NCI-H446 treated with DMSO at 0.1 percent for 48 hours (cell line): ENCODE measurements around the gene CNDP1.
A peak's percentile ranks its signal among the peaks of the same experiment; 100 is the strongest.
"Not testable (repeated sequence)": the region's sequence is repeated elsewhere in the genome, so short reads cannot be mapped to it uniquely, and the experiment has no call there.

Source experiments
- DNase-seq: peaks from one replicate; lab custom pipeline; 2025; lab: John Stamatoyannopoulos, UW

CNDP1 gene

DNA sequence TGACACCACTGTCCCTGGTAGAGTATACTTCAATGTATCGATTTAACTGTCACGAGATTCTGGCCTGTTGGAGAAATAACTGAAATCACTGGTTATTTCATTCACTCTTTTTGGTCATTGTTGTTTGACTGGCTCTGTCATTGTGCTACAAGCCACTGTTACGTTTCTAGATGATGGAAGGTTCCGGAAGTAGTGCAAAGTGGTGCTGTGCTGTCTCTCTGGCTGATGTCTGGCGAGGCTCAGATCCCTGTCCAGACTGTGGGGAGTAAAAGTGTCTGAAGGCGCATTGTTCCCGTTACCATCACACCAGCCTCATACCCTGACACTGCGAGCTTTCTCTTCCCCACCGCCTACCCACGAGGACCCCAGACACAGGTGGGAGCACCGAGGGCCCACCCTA lies 11.7 kb downstream of the CNDP1 start:
- DNase-seq: no peak

DNA sequence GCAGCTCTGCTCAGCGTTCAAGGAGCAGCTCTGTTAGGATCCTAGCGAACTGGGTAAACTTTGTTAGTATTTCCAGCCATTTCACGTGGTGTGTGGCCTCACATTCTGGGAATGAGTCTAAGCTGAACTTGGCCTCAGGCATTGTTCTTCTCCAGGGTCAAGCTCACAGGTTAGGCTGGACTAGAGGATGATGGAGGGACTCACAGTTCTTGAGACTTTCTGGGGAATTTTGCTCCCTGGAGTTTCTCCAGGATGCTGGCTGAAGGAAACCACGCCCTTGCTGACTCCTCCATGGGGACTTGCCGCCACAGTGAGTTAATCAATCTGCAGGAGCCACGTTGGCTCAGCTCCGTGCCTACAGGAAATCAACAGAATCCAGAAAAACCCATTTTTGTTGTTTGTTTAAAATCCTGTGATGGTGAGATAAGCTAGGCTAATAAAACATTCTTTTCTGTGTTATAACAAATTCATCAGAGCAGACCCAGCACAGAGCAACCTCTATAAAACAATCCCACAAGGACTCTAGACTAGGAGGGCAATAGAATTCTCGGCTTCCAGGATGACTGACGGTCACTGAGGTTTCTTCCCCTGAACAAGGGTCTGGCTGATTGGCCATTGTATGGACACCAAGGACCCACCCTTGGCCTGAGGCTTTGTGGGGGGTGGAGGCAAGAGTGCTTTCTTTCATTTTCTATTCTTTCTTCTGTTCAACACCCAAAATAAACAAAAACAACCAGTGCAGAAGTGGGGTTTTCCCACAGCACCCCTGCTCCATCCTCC lies 12.6 kb downstream of the CNDP1 start:
- DNase-seq: no peak

DNA sequence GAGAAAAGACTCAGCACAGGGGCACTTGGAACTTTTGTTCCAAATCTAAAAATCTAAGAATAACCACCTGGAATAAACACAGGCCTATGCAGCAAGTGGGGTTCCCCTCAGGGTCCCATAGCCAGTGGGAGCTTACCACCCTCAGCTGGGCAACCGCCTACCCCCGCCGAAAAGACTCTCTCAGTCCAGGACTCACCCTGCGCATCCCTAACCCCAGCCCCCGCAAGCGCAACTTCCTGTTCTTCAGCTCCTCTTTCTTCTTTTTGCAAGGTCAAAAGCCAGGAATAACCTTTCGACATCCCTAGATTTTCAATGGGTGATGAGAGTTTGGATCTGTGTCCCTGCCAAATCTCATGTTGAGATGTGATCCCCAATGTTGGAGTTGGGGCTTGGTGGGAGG lies 13.6 kb downstream of the CNDP1 start:
- no peak for DNase-seq

DNA sequence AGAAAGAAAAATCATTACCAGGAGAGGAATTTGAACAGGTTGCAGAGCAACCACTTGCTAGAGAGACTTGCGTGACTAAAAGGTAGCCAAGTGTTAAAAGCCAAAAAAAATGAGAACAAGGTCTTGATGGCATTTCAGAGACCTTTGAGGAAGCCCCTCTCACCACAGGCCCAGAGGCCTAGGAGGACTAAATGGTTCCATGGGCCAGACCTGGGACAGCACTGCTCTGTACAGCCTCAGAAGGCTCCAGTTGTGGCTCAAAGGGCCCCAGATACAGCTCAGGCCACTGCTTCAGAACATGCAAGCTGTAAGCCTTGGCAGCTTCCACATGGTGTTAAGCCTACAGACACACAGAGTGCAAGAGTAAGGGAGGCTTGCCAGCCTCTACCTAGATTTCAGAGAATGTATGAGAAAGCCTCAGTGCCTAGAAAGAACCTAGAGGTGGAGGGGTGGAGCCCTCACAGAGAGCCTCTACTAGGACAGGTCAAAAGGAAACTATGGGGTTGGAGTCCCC lies 15.3 kb downstream of the CNDP1 start:
- DNase-seq: no peak

DNA sequence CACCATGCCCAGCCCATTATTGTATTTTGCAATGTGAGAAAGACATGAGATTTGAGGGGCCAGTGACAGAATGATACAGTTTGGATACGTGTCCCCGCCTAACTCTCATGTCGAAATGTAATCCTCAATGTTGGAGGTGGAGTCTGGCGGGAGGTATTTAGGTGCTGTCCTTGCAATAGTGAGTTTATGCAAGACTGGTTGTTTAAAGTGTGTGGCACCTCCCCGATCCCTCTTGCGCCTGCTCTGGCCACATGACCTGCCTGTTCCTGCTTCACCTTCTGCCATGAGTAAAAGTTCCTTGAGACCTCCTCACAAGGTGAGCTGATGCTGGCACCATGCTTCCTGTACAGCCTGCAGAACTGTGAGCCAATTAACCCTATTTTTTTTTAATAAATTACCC lies 16.6 kb downstream of the CNDP1 start:
- no peak for DNase-seq

DNA sequence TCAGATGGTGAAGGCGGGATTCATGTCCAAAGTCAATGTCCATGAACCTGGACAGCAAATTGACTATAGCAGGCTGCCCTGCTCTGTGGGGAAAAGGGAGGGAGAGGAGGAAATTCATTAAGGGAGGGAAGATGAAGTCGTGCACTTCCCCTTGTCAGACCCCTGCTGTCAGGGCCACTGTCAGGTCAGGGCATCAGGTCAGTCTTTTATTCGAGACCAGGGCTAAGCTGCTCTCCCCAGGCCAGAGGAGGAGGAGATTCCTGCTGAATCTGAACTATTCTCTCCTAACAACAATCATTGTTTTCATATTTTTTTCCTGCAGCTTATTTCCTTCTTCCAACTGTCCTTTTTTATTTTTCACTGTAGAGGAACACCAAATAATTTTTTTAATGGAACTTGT lies 17.2 kb downstream of the CNDP1 start:
- no peak for DNase-seq

DNA sequence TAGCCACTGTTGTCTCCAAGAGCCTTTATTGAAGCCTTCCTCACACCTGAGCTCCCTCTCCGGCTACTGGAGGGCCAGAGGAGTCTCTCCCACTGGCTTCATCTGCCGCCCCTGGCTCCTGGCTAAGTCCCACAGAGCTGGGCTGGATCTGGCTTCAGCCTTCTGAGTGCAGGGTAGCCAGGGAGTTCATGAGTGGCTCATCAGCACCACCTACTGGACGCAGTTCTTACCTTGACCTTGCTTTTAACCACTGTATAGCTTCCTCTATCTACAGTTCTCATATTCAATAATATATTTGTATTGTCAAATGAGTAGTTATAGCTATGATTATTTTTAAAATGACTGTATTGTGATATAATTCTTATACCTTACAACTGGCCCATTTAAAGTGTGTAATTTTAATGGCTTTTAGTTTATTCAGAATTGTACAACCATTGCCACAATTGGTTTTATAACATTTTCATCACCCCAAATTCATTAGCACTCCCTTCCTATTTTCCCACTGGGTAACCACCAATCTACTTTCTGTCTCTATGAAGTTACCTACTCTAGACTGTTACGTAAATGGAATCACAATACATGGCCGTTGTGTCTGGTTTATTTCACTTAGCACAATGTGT lies 17.7 kb downstream of the CNDP1 start:
- DNase-seq: peak; percentile 51

DNA sequence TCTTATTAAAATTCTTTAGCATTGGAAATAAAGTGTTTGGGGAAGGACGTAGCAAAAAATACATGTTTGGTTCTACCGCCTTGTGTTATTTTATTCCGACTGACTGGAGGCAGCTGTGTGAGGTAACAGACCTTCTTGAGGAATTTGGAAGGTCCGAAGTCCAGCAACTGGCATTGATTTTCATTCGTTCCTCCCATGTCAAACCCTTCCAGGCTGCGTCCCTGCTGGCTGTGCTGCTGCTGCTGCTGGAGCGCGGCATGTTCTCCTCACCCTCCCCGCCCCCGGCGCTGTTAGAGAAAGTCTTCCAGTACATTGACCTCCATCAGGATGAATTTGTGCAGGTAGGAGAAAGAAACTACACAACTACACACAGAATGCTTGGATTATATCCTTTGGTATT lies 21.8 kb downstream of the CNDP1 start:
- no peak for DNase-seq

DNA sequence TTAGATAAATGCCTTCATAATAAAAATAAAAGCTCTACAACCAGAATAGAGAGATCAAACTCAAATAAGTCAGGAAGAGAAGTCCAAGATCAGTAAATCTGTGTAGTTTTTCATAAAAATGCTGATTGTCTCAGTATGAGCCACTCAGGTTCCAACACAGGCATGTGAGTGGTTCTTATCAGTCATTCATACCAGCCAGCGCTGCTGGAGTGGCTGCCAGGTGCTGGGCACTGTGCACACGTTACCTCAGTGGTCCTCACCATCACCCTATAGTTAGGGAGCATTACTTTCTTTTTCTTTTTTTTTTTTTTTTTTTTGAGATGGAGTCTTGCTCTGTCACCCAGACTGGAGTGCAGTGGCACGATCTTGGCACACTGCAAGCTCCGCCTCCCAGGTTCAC lies 23.8 kb downstream of the CNDP1 start:
- no peak for DNase-seq

DNA sequence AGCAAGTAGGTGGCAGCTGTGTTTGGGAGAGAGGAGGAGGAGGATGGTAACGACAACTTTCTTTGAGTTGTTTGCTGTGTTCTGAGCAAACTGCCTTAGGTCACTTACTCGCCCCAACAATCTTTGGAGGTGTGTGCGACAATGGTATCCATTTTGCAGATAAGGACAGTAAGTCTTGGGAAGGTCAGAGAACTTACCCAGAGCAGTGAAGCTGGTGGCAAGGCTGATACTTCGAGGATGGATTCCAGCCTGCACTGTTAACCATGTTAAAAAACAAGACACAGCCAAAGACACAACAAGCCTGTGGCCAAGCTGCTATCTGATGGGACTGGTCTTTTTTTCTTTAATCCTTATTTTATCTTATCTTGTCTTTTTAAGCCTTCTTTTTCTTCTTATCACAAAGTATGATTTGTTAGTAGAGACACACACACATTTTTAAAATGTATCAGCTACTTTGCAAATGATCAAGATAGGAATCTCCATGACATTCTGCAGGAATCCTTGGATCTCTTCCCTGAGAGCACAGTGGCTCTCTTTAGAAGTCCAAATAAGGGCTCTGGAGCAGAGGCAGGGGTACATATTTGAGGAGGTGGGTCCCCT lies 27.9 kb downstream of the CNDP1 start:
- DNase-seq: no peak

DNA sequence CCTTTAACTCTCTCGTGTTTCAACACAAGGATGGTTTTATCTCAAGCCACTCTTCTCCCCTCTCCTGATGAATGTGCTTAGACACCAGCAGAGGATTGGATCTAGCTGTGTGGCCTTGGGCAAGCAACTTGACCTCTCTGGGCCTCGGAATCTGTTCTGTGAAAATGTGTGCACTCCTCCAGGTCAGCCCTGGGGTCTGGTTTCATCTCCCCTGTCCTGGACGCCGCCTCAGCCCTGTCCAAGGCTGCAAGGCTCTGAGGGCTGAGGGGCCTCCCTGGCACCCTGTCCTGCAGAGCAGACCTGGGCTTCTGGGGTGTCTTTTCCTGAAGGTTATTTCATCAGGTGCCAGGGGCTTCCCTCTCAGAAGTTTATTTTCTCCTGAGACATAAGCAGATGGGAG lies 28.5 kb downstream of the CNDP1 start:
- DNase-seq: no peak

DNA sequence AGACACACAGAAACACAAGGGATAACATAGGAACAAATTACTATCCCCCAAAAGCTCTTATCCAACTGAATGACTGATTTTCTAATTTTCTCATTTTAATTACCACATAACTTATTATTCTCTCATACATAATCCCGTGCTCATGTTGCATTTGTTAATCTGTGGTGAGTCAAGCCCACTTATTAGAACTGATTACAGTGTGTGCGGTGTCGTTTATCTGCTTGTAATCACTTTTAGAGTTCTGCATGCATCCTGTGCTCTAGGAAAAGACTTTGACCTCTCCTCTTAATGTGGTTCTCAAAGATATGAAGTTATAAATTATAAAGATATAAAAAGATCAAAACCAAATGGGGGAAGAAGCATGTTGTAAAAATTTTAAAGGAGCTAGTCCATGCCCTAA lies 29.7 kb downstream of the CNDP1 start:
- DNase-seq: no peak

DNA sequence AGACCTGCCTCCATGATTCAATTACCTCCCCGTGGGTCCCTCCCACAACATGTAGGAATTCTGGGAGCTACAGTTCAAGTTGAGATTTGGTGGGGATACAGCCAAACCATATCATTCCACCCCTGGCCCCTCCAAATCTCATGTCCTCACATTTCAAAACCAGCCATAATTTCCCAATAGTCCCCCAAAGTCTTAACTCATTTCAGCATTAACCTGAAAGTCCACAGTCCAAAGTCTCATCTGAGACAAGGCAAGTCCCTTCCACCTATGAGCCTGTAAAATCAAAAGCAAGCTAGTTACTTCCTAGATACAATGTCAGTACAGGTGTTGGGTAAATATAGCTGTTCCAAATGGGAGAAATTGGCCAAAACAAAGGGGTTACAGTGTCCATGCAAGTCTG lies 30.9 kb downstream of the CNDP1 start:
- DNase-seq: not testable (repeated sequence)

DNA sequence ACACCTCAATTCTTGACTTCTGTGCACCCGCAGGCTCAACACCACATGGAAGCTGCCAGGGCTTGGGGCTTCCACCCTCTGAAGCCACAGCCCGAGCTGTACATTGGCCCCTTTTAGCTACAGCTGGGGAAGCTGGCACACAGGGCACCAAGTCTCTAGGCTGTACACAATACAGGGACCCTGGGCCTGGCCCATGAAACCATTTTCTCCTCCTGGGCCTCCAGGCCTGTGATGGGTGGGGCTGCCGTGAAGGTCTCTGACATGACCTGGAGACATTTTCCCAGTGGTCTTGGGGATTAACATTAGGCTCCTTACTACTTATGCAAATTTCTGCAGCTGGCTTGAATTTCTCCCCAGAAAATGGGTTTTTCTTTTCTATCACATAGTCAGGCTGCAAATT lies 31.7 kb downstream of the CNDP1 start:
- not testable (repeated sequence) for DNase-seq

DNA sequence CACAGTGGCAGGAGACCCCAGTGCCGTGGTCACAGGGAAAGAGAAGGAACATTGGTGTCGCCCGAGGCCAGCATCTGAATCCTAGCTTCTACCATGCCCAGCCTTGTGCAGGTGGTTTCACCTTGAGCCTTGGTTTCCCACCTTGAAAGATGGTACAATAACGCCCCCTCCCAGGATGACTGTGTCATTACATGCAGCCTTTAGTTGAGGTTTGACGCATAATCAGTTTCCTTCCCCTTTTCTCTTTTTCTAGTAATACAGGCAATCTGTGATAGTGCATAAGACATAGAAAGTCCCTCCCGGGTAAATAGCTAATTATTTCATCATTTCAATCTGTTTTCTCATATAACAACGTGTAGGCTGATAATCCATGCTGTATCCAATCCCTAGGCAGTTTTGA lies 33.5 kb downstream of the CNDP1 start:
- DNase-seq: no peak

DNA sequence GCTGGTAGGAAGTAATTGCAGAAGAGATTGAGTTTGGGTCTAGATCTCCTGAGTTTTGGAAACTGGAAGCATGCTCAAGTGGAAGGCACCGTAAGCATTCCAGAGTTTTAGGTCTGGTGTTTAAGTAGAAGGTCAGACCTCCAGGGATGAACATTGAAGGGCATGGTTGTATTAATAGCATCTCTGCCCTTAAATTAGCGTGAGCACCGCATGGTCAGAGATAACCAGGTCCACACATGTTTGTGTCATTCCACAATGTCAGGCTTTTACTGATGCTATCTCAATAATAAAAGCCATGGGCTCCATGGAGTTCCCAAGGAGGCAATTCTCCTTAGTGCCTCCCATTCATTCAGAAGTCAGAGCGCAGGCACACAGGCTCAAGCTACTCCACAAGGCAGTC lies 35.1 kb downstream of the CNDP1 start:
- no peak for DNase-seq

DNA sequence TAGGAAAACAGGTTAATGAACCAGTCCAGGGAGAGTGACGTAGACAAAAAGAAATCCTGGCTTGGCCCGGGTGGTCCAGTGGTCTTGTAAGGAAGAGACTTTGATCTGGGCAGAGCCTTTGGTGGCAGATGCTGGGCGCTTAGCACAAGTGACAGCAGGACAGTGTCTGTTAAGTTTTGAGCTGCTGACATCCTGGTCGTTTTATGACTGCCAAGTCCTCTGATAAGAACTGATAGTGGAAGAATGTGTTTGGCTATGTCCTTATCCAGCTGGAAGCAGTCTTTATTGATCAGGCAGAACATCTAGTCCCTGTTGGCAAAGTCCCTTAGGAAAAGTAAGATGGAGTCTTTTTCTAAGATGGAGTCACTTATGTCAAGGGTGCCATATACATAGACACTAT lies 36.0 kb downstream of the CNDP1 start:
- no peak for DNase-seq

DNA sequence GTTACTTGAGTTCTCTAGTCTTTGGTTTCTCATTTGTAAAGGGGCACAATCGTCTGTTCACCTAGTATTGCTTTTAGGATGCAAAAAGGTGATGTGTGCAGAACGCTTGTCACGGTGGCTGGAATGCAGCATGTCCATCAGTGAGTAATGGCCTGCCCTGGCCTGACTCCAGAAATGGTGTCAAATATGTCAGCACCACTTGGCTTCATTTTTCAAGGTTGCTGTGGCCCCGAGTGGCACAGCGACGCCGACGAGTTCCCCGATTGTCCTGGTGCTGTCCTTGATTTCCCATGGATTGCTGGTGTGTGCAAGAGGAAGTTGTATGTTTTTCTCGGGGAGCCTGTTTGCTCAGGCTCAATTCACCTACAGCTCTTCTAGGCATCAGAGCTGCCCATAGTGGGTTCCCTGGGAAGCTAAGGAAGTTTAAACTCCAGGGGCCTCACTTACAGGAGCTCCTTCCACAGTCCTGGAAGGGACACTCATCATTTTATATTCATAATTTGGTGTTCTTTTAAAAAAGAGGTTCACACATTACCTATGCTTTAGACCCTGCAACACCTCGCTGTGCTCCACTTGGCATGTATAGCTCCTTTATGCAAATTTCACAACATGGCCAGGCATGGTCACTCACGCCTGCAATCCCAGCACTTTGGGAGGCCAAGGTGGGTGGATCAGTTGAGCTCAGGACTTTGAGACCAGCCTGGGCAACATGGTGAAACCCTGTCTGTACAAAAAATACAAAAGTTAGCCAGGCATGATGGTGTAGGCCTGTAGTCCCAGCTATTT lies 37.8 kb downstream of the CNDP1 start:
- DNase-seq: no peak

DNA sequence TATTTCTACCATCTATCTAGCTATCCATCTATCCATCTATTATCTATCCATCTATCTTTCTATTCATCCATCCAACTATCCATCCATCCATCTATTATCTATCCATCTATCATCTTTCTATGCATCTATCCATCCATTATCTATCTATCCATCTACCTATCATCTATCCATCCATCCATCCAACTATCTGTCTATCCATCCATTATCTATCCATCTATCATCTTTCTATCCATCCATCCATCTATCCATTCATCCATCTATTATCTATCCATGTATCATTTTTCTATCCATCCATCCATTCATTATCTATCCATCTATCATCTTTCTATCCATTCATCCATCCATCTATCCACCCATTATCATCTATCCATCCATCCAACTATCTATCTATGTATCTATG lies 38.8 kb downstream of the CNDP1 start:
- DNase-seq: no peak

DNA sequence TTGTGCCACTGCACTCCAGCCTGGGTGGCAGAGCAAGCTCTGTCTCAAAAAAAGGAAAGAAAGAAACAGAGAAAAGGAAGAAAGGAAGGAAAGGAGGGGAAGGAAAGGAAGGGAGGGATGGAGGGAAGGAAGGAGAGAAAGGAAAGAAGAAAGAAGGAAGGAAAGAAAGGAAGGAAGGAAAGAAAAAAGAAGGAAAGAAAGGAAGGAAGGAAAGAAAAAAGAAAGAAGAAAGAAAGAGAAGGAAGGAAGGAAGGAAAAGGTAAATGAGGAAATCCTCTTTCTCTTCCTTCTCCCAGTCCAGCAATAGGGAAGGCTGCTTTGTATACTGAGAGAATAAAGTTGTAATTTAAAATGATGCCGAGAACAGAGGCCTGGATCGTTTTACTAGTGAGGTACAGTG lies 40.6 kb downstream of the CNDP1 start:
- DNase-seq: no peak

DNA sequence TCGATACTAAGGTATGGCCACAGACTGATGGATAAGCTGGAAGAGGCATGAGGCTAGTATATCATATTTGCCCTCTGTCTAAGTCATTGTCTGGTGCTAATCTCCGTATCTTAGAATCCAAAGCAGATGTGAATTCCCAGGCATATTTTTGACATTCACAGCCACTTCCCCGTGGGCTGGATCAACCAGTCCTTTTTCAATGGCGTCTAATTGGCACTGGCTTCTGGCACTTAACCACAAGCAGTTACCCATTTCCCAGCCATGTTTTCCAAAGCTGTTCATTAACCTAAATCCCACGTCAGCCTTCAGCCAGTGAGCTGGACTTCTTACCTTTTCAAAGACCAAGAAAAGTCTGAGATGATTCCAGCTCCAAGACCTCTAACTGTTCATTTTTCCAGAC lies 42.7 kb downstream of the CNDP1 start:
- no peak for DNase-seq

DNA sequence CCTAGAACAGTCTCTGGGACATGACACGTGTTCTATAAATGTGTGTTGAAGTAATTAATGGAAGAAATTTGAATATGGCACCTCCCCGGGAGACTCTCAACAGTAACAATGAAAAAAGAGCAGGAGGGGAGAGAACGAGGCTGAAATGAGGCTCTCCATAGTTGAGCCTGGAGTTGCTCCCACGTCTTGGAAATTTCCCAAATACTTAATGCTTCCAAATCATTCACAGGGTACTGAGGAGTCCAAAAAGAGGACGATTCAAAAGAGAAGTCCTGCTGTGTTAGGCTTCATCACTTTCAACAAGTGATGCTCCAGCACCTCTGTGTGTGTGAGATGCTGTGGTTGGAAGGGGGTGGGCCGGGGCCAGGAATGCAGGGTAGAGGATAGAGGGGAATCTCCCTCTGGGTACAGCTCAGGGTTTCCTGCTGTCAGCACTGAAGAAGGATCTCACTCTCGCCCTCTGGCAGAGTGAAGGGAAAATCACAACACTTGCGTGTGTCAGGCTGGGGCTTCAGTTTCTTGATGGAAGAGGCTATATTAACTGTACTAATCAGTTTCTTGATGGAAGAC lies 45.3 kb downstream of the CNDP1 start:
- no peak for DNase-seq
